ENCODE measurements around the gene CHRDL1.

GRCh38 chrX:110750526-110751189, 45.0 kb downstream of the CHRDL1 start:
- TF ChIP-seq GATA3 (IDR thresholded peaks at IDR 0.05; ENCODE audit: low read depth, low read length) (no peak), GATA2 (IDR thresholded peaks at IDR 0.05; ENCODE audit: low read depth, low read length) (no peak)
